Thoracic aorta (tissue), 2 donors: ENCODE data around the gene ABCB8. TPM values are rescaled to one million over a fixed set of nuclear protein-coding genes. Genes with fewer than 3 reads are reported as not detected.
A peak's percentile ranks its signal among the peaks of the same experiment; 100 is the strongest.

Source experiments
- ATAC-seq: fragments of 150-250 bp; one replicate; pipeline ENCODE4 v1.8.0; 2017; ENCODE audit warnings: low read depth; ENCODE audit not compliant: insufficient number of reproducible peaks, low FRiP score
- DNase-seq: peaks from one replicate; pipeline ENCODE4 v3.0.0-alpha.2; 2020; ENCODE audit warnings: low spot score
- H3K27ac ChIP-seq, 2 donors: fragments of 200-600 bp; sonication (generic); 1 replicate in 1 of 2; 2 replicates in 1 of 2; pipeline ENCODE4 v1.5.1; 2016; ENCODE audit warnings: mild to moderate bottlenecking in 2 of 2, moderate library complexity in 2 of 2
- H3K27me3 ChIP-seq: fragments of 200-600 bp; sonication (generic); replicated peaks from 2 replicates; pipeline ENCODE4 v1.6.0; 2016; ENCODE audit warnings: mild to moderate bottlenecking; ENCODE audit not compliant: insufficient read depth
- H3K36me3 ChIP-seq: fragments of 200-600 bp; sonication (generic); one replicate; pipeline ENCODE4 v1.5.1; 2016
- H3K4me1 ChIP-seq, 2 donors: fragments of 200-600 bp; sonication (generic); 1 replicate in 1 of 2; 2 replicates in 1 of 2; pipeline versions ENCODE4 v1.5.1 to v1.6.0; 2016; ENCODE audit warnings: low read depth in 2 of 2, mild to moderate bottlenecking in 1 of 2; ENCODE audit not compliant: control insufficient read depth in 1 of 2
- H3K4me3 ChIP-seq: fragments of 200-600 bp; sonication (generic); 2 replicates; pipeline ENCODE4 v1.5.1; 2016; ENCODE audit warnings: mild to moderate bottlenecking
- H3K9me3 ChIP-seq: fragments of 200-600 bp; sonication (generic); 2 replicates; pipeline ENCODE4 v1.5.1; 2016
- total RNA-seq, 2 donors: library from RNA; depleted of rRNA; stranded (reverse); fragments of >200 nt; gene quantifications; one replicate each; pipeline versions ENCODE4 v1.1.0 to v1.2.3, GENCODE V29; 2016
- TF ChIP-seq, protein P1 (sequence below): fragments of 200-600 bp; sonication (generic); IDR thresholded peaks from one replicate; pipeline ENCODE4 v1.5.1; 2019; ENCODE audit warnings: antibody characterized with exemption

The ABCB8 gene
- total RNA-seq, 2 donors from 2014 or later, result 34.1 to 35.1 TPM

DNA sequence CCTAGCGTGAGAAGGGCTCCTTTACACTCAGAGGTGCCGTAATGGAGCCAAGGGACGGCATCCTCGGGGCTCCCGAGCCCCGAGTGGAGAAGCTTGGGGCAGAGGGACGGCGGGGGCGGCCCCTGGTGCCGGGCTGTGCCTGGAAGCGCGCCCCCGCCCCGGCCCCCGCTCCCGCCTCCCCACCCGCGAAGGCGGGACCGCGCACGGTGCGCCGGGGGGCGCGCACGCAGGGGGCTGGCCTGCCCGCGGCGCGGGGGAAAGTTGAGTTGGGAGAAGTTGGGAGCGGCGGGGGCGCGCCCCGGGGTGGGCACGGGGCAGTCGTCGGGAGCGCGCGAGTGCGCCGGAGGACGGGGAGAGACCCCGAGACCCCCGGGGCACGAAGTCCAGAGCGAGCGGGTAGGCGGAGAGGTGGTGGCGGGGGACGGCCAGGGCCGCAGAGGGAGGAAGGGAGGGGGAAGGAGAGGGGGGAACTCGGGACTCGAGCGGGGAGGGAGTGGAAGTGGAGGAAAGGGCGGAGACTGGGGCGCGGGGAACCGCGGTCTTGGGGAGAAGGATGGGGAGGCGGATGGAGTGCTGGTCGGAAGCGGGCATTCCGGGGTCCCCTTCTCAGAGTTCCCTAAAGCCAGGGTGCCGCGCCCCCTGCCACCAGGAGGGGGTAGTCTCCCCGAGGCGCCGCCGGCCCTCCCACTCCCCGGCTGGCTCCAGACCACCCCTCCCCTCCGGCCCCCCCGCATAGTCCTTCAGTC lies 31.3 kb downstream of the ABCB8 start, which contains the start of gene SLC4A2:
Gene SLC4A2, plus strand, starts transcription at position 223 of the 746 bp plus-strand sequence. CDS start 2,399 bp downstream, outside the sequence.
- TF ChIP-seq, protein P1, sequence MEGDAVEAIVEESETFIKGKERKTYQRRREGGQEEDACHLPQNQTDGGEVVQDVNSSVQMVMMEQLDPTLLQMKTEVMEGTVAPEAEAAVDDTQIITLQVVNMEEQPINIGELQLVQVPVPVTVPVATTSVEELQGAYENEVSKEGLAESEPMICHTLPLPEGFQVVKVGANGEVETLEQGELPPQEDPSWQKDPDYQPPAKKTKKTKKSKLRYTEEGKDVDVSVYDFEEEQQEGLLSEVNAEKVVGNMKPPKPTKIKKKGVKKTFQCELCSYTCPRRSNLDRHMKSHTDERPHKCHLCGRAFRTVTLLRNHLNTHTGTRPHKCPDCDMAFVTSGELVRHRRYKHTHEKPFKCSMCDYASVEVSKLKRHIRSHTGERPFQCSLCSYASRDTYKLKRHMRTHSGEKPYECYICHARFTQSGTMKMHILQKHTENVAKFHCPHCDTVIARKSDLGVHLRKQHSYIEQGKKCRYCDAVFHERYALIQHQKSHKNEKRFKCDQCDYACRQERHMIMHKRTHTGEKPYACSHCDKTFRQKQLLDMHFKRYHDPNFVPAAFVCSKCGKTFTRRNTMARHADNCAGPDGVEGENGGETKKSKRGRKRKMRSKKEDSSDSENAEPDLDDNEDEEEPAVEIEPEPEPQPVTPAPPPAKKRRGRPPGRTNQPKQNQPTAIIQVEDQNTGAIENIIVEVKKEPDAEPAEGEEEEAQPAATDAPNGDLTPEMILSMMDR, result peak; percentile 55
- DNase-seq (peak; percentile 36), ATAC-seq (peak; percentile 16)

GRCh38 chr7:151060113-151060415 lies 31.8 kb downstream of the ABCB8 start:
- ATAC-seq, result no peak
- peaks cover 37 to 56% of the 10 kb centered on the region in 2 donors for H3K4me1 ChIP-seq
- no peaks in the 10 kb centered on the region for H3K9me3 ChIP-seq
- H3K36me3 ChIP-seq, result peaks cover 6% of the 10 kb centered on the region
- TF ChIP-seq, protein P1, result no peak
- H3K27ac ChIP-seq, result peak overlapping the region; percentile 43 to 97
- H3K27me3 ChIP-seq, result no peaks in the 10 kb centered on the region
- DNase-seq, result no peak
- H3K4me3 ChIP-seq, result peak overlapping the region; percentile 98

More for the DNA sequence above, 31.3 kb downstream of the ABCB8 start, which contains the start of gene SLC4A2:
- Histone ChIP-seq H3K27me3 (no peaks in the 10 kb centered on the region), H3K4me3 (peak within 1 kb of the TSS; percentile 98), H3K36me3 (peaks cover 2% of the 10 kb centered on the region), H3K27ac (peak within 1 kb of the TSS; percentile 81 to 97), H3K4me1 (peaks cover 37 to 56% of the 10 kb centered on the region in 2 donors), H3K9me3 (no peaks in the 10 kb centered on the region)

GRCh38 chr7:151060416-151061212 lies 32.4 kb downstream of the ABCB8 start:
- Histone ChIP-seq H3K27ac (peak overlapping the region; percentile 43 to 97), H3K27me3 (no peaks in the 10 kb centered on the region), H3K4me1 (peaks cover 37 to 56% of the 10 kb centered on the region in 2 donors), H3K36me3 (peaks cover 11% of the 10 kb centered on the region), H3K4me3 (peak overlapping the region; percentile 98), H3K9me3 (no peaks in the 10 kb centered on the region)
- ATAC-seq (no peak), DNase-seq (no peak)
- TF ChIP-seq, protein P1, result no peak

DNA sequence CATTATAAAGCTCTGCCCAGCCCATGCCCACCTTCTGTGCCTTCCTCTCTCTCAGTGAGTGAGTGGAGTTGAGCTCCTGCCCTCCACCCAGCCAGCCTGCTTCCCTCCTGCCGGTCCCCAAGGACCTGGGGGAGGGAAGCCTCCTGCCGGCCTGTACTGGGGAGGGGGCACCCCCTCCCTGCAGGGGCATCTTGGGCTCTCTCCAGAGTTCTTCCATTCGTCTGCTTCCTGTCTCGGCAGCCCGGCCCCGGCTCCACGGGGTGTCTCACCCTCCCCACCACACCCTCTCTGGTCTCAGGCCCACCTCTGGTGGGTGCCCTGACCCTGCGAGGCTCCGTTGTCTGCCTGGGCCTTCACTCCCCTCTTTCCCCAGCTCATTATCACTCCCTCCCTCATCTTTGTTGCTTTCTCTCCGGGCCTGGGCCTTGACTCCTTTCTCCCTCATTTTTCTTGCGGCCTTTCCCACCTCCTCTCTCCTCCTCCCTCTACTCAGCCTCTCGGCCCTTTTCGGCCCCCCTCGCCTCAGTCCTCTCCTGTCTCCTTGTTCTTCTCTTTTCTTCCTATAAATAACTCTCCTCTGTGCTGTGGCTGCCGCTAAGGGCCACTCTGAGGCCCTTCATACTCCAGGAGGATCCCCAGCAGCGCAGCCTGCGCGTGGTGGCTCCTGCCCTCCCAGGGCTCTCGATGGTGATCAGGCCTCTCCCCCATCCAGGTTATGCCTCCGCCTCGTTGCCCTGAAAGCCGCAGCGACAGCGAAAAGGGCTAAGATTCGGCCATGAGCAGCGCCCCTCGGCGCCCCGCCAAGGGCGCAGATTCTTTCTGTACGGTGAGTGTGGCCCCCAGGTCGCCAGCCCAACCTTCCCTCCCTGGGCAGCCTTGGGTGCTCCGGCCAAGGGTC lies 33.2 kb downstream of the ABCB8 start:
- Histone ChIP-seq H3K36me3 (peaks cover 16% of the 10 kb centered on the region), H3K9me3 (no peaks in the 10 kb centered on the region), H3K4me3 (peak overlapping the region; percentile 98), H3K4me1 (peaks cover 37 to 54% of the 10 kb centered on the region in 2 donors), H3K27ac (peak overlapping the region in 1 of 2 donors; percentile 97), H3K27me3 (no peaks in the 10 kb centered on the region)
- DNase-seq, result no peak
- ATAC-seq, result no peak
- TF ChIP-seq, protein P1, result no peak
